NCI-H2227 (cell line): ENCODE results near the gene RPS15A.
A peak's percentile ranks its signal among the peaks of the same experiment; 100 is the strongest.

Experiments used
- DNase-seq: peaks from one replicate; lab custom pipeline; 2025; ENCODE audit not compliant: unreplicated experiment; lab: John Stamatoyannopoulos, UW

Gene RPS15A

GRCh38 chr16:18789850-18790706, at the start of gene RPS15A:
RPS15A (minus strand) TSS chr16:18790334; CDS start chr16:18789113, 1,221 bp downstream.
- peak; percentile 98 for DNase-seq

- no peak for DNase-seq
Observed at GRCh38 chr16:18839555-18839954, 49.4 kb upstream of the RPS15A start.

GRCh38 chr16:18836702-18837101, 46.6 kb upstream of the RPS15A start:
- DNase-seq, result no peak

- DNase-seq, result no peak
Observed at GRCh38 chr16:18834864-18835263, 44.7 kb upstream of the RPS15A start.

- no peak for DNase-seq
Observed at GRCh38 chr16:18833707-18834505, 43.8 kb upstream of the RPS15A start.

GRCh38 chr16:18832613-18833012, 42.5 kb upstream of the RPS15A start:
- no peak for DNase-seq

GRCh38 chr16:18832006-18832405, 41.9 kb upstream of the RPS15A start:
- no peak for DNase-seq

- DNase-seq, result no peak
Observed at GRCh38 chr16:18829251-18829650, 39.1 kb upstream of the RPS15A start.

GRCh38 chr16:18827890-18828289, 37.8 kb upstream of the RPS15A start:
- DNase-seq, result no peak

GRCh38 chr16:18816286-18816685, 26.2 kb upstream of the RPS15A start:
- no peak for DNase-seq

GRCh38 chr16:18811925-18812324, 21.8 kb upstream of the RPS15A start:
- no peak for DNase-seq

- no peak for DNase-seq
Observed at GRCh38 chr16:18809165-18809564, 19.0 kb upstream of the RPS15A start.

- DNase-seq, result no peak
Observed at GRCh38 chr16:18805257-18805773, 15.2 kb upstream of the RPS15A start.

- no peak for DNase-seq
Observed at GRCh38 chr16:18804540-18804939, 14.4 kb upstream of the RPS15A start.

- DNase-seq, result no peak
Observed at GRCh38 chr16:18803569-18804462, 13.7 kb upstream of the RPS15A start.

GRCh38 chr16:18802767-18803343, 12.7 kb upstream of the RPS15A start:
- no peak for DNase-seq

GRCh38 chr16:18801145-18801972, 11.2 kb upstream of the RPS15A start, which contains the start of gene ARL6IP1:
ARL6IP1 (minus strand) TSS chr16:18801549; CDS start chr16:18801466, 83 bp downstream.
- peak; percentile 100 for DNase-seq

- peak; percentile 36 for DNase-seq
Observed at GRCh38 chr16:18800775-18801144, 10.6 kb upstream of the RPS15A start.

- DNase-seq, result no peak
Observed at GRCh38 chr16:18800293-18800692, 10.2 kb upstream of the RPS15A start.

GRCh38 chr16:18799500-18799899, 9.4 kb upstream of the RPS15A start:
- DNase-seq, result no peak
